HG02840 (cell line): ENCODE data around the gene GRK4.

Source experiments
- ATAC-seq: cut with Tn5 transposase; IDR thresholded peaks from one replicate; pipeline ENCODE4 v1.9.1; 2021; ENCODE audit warnings: mild to moderate bottlenecking, moderate library complexity, moderate number of reproducible peaks; ENCODE audit not compliant: unreplicated experiment, low FRiP score

Gene GRK4

DNA sequence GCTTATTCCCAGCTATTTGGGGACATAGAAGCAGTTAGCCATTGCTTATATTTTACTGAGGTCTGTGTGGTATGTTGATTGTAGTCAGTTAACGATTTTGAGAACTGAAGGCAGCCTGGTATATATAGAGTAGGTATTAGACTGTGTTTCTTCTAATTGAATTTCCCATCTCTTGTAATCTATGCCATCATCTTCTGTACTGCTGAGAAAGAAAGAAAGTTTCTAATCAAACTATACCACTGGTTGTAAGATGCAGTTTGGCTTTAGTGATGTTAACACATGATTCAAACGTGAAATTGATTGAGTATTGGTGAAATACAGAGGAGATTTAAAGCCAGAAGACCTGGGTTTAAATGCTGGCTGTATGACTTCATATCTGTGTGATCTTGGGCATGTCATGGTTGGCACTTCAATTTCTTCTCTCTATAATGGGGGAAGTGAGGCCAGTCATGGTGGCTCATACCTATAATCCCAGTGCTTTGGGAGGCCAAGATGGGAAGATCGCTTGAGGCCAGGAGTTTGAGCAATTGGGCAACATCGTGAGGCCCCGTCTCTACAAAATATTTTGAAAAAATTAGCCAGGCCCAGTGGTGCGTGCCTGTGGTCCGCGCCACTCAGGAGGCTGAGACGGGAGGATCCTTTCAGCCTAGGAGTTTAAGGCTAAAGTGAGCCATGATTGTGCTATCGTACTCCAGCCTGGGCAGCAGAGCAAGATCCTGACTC lies 122.7 kb downstream of the GRK4 start:
- ATAC-seq = no peak

GRCh38 chr4:3087115-3087797 lies 123.9 kb downstream of the GRK4 start:
- no peak for ATAC-seq
